Stimulated activated CD8-positive, alpha-beta memory T cell treated with anti-CD3 and anti-CD28 coated beads, Interleukin-4, amount 100 ng/mL, for 1 hour (primary cell): ENCODE data around the gene CCDC150.
"Not testable (repeated sequence)": the region's sequence is repeated elsewhere in the genome, so short reads cannot be mapped to it uniquely, and the experiment has no call there.

Experiments used
- DNase-seq, 2 donors: peaks; one replicate each; pipeline ENCODE4 v3.0.0-alpha.2; 2020; ENCODE audit warnings: low read depth in 2 of 2, low spot score in 1 of 2

The CCDC150 gene

DNA sequence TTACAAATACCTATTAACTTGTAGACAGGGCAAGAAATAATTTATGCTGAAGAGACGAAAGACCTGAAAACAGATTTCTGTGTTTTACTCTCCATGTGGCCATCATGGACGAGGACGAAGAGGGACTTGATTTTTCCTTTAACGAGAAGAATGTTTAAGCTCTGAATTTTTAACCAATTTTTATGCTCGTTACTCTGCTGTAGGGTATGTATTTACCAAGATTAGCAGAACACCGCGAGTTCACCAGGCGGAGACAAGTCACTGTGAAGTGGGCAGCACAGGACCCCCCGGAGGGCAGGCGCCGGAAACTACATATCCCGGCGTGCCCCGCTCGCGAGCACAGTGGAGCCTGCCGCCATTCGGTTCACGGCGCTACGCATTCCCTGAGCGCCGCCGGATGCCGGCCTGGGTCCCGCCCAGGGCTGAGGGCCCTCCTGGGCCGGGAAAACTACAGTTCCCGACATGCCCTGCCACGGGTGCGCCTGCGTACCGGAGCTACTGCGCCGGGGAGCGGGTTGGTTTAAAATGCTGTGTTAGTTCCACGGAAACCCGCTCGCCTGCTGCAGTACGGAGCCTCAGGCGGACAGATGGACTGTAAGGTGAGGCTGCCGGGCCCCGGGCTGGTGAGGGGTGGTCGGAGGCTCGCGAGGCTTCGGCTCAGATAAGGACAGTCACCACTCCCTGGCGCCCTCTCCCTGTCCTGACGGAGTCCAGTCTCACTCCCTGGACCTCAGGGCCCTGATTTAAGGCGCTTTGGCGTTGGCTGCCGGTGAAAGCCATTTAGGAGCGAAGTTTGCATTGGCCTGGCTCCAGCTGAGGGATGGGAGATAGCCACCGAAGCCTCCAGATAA lies at the start of gene CCDC150:
Gene CCDC150, plus strand, starts transcription at position 536 of the 851 bp plus-strand sequence. Its CDS starts 52 bp downstream, at position 588.
- peak; percentile 74 to 88 for DNase-seq

DNA sequence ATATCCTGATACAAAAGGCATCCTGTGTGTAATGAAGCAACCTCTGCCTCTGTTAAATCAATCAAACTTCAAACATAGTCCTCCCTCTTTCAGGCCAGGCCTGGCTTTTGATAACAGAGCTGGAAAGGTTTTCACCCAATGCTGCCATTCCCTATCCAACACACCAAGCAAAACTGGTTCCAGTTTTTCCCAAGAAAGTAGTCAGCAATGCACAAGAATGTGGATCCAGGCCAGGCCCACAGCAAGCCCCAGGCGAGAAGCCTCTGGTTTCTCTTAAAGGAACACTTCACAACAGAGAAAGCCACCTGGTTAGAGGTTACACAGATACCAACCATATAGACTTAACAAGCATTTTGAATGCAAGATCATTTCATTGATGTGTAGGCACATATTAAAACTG lies 49.2 kb upstream of the CCDC150 start:
- DNase-seq, result no peak

DNA sequence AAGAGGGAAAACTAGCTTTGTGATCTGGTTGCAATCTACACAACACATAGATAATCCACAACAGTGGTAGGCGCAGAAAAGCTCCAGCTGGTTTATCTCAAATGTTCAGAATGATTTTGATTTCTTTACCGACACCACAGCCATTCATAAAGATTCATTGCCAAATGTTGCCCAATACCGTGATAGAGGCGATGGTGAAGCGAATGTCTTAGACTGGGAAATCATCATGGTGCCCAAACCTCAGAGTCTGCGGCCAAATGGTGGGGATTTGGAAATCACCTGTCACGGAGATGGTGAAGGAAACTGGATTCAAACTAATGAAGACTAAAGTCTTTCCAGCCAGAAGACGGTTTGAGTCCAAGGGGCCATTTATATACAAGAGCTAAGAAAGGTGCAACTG lies 48.5 kb upstream of the CCDC150 start:
- DNase-seq, result no peak

DNA sequence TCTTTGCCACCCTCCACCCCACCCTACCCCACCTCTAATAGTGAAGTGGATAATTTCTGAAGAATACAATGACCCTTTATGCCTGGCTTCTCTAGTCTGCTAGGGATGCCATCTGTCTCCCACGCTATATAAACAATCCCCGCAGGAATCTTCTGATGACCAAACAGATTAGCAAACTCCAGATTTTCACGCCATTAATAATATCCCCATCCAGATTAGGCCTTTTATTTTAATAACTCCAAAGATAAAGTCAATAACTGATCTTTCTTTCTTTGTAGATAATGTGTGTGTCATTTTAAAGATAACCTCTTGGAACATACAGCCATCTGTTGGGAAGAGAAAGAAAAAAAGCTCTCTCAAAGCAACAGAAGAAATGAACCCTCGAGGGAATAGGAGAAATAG lies 47.9 kb upstream of the CCDC150 start:
- DNase-seq, result no peak

DNA sequence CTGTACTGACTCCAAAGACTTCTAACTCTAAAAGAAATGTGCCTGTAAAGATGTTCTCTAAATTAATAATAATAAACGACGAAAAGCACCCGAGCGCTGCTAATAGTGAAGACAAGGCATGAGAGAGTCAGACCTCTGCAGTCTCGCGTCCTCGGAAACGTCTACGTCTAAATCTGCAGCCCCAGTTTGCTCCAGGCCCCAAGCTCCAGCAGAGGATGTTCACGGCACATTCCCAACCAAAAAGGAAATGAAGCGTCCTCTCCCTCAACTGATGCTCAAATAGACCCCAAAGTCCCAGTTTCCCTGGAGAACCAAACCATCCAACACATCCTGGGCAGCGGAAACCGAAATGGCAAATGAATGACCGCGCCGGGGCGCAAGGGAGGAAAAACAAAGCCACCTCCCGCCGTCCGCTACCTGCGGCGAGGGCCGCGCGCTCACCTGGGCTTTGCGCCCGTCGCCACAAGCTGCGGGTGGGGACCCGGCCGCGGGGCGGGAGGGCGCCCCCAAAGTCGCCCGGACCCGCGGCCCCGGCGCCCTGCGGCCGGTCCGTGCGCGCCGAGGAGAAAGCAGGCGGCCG lies 47.1 kb upstream of the CCDC150 start:
- DNase-seq, result no peak

DNA sequence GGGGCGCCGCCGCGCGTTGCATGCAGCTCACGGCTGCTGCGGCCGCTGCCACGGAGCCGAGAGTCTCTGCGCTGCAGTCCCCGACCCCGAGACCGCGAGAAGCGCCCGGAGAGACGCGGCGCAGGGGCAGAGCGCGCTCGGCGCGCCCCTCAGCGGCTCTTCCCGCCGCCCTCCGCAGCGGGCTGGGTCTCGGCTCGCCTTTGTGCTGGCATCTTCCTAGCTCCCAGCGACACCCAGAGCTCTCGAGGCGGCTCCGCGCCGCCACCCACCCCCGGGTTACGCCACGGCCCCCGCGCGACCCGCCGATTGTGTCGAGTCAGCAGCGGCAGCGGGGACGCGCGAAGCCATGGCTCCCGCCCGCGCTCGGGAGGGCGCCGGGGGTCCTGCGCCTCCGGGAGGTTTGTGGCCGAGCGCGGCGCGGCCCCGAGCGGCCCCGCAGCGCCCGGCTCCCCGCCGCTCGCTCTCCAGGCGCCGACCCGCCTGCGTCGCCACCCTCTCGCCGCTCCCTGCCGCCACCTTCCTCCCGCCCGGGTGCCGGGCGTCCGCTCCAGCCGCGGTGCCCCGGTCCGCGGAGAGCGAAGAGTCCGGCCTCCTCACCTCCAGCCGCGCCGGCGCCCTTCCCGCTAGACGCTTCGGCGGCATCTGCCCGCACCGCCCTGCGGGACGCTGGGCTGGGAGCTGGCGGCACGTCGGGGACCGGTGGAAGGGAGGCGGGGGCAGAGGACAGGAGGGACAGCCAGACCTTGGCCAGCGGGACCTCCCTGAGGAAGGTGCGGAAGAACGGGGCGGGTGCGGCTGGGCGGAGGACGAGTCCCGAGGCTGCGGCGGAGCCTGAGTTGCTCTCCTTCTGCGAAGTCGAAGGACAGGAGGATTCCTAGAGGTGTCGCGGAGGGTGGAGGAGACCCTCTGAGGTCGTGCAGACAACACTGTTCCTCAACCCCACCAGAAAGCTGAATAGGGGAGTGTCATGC lies 46.3 kb upstream of the CCDC150 start, which contains the start of gene HECW2:
Gene HECW2, minus strand, starts transcription at position 644 of the 971 bp plus-strand sequence.
- no peak for DNase-seq

DNA sequence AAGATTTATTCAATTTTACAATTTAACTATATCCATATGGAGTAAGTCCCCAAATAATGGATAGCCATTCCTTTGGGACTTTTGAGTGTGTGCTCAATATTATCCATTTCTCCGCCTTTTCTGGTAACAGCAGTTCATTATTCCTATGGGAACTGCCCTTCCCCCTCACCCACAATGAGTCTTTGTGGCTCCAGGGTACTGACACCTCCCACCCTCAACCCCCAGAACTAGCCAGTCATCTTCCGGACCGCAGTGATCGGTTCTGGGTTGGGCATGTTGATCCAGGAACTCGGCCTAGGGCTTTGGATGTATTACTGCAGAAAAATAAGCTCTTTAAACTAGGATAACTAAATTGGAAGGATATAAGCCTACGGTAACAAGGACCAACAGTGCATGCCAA lies 45.4 kb upstream of the CCDC150 start:
- no peak for DNase-seq

DNA sequence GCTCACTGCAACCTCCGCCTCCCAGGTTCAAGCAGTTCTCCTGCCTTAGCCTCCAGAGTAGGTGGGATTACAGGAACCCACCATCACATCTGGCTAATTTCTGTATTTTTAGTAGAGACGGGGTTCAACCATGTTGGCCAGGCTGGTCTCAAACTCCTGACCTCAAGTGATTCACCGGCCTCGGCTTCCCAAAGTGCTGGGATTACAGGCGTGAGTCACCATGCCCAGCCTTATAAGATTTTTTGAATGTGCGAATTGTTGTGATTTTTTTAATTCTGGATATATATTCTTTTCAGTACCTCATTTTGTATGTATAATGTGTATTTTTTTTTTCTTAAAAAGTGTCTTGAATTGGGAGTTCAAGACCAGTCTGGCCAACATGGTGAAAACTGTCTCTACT lies 42.0 kb upstream of the CCDC150 start:
- no peak for DNase-seq

DNA sequence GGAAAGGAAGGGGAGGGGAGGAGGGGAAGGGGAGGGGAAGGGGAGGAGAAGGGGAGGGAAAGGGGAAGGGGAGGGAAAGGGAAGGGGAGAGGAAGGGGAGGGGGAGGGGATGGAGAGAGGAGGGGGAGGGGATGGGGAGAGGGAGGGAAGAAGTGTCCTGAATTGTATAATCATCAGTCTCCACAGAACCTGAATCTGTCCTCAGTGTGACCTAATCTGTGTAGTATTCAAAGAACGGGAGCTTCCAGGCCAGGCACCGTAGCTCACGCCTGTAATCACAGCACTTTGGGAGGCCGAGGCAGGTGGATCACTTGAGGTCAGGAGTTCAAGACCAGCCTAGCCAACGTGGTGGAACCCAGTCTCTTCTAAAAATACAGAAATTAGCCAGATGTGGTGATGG lies 41.1 kb upstream of the CCDC150 start:
- no peak for DNase-seq

DNA sequence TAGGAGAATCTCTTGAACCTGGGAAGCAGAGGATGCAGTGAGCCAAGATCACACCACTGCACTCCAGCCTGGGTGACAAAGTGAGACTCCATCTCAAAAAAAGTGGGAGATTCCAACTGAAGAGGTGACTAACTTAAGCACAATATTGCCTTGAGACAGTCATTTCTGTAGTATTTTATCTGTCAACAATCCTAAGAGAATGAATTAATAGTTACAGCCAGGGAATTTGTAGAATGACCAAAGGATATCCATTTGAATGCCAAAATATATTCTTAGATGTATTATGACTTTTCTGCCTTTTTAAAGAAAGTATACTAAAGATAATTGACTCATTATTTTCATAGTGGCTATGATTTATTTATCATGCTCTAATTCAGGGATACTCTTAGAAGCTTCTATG lies 40.7 kb upstream of the CCDC150 start:
- no peak for DNase-seq

DNA sequence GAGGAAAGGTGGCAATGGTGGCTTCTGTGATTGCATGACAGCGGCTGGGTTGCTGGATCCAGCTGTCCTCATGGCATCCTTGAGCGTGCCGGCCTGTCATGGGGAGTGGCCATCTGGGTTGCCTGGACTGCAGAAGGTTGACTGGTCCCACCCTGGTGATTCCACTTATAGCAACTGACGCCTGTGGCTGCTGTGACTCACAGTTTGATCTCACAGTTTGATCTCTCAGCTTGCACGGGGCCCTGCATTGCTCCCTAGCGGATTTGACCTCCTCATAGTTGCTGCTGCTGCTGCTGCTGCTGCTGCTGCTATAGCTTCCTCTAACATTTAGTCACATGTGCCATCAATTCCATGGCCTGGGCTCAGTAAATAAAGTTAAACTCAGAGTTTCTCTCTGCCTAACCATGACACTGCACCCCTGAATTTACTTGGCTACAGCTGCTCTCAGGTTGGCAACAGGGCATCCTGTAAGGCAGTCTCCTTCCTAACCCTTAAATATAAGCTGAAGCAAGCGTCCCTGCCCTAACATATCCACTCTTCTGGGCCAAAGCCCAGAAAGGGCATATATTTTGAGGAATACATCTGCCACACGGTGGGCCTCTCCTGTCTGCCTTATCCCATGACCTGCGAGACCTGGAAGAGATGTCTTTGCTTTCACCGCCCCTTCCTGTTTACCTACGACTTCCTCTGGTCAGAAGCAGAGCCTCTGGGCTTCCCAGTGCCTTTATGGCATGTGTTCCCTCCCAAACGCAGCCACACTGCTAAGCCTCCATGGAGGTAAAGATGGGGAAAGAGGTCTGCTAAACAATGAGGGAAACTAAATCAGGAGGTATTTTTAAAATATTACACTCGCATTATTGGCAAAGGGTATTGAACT lies 37.8 kb upstream of the CCDC150 start:
- DNase-seq, result no peak

DNA sequence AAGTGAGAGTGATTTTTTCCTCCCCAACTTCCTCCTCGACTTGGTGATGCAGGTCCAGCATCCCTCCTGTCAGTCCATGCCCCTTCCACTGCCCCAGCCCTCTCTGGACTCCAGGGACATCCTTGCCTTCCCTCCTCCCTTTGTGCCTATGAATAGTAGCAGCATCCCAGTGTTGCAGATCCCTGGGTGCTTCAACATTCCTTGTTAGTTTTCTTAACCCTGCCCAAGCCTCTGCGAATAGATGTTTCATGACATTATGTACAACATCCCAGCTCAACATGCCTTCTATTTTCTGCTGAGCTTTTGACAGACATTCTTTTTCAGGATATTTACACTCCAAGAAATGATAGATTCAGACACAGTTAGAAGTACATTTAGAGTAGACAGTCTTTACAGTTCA lies 35.3 kb upstream of the CCDC150 start:
- no peak for DNase-seq

DNA sequence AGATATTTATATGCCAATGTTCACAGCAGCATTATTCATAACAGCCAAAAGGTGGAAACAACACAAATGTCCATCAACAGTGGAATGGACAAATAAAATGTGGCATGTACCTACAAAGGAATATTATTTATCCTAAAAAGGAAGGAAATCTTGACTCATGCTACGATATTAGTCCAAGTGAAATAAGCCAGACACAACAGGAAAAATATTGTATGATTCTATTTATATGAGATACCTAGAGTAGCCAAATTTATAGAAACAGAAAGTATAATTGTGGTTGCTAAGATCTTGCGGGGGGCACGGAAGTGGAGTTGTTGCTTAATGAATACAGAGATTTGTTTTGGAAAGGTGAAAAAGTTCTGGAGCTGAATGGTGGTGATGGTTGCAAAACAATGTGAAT lies 33.0 kb upstream of the CCDC150 start:
- no peak for DNase-seq

DNA sequence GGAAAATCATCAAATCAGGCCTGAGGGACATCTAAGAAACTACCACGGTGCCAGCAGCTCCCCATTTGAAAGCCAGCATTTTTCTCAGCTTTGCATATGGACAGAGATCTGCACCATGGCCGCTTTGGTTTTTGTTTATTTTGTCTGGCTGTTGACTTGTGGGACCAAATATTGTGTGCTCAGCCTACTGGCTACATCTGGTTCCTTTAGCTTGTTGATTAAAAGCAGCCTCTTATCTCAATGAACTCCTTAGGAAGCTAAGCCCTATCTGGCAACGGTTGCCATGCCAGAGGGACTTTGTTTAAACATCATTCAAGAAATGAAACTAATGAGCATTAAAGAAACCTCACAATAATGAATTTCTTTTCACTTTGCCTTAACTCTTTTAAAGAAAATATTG lies 32.4 kb upstream of the CCDC150 start:
- no peak for DNase-seq

DNA sequence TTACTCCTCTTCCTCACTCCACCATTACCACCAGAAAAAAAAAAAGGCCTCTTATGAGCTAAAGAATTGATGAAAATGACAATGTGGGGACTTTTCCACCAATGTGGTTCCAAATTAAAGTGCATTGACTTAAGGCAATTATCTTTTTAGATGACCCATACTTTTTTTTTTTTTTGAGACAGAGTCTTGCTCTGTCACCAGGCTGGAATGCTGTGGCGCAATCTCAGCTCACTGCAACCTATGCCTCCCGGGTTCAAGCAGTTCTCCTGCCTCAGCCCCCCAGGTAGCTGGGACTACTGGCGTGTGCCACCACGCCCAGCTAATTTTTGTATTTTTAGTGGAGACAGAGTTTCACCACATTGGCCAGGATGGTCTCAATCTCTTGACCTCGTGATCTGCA lies 31.6 kb upstream of the CCDC150 start:
- not testable (repeated sequence) for DNase-seq

DNA sequence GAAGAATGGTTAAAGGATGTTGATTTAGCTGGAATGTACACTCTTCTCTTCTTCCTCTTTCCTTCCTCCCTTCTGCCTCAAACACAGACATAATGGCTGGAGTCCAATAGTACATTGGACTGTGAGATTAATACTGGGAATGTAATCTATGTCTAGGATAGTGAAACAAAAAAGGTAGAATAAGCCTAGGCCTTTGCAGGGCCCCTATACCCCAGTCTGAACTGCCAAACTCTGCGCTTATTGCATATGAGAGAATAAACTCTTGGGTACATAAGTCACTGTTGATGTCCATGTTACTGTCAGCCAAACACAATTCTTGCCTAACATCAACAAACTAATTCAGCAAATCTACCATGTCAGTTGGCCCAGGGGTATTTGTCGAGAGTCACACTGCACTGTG lies 29.7 kb upstream of the CCDC150 start:
- no peak for DNase-seq

DNA sequence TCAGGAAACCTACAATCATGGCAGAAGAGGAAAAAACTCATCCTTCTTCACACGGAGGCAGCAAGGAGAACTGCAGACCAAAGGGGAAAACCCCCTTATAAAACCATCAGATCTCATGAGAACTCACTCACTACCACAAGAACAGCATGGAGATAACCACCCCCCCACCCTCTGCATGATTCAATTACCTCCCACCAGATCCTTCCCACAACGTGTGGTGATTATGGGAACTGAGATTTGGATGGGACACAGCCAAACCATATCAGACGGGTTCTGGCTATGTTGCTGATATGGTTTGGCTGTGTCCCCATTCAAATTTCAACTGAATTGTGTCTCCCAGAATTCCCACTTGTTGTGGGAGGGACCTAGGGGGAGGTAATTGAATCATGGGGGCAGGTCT lies 28.7 kb upstream of the CCDC150 start:
- DNase-seq, result no peak

DNA sequence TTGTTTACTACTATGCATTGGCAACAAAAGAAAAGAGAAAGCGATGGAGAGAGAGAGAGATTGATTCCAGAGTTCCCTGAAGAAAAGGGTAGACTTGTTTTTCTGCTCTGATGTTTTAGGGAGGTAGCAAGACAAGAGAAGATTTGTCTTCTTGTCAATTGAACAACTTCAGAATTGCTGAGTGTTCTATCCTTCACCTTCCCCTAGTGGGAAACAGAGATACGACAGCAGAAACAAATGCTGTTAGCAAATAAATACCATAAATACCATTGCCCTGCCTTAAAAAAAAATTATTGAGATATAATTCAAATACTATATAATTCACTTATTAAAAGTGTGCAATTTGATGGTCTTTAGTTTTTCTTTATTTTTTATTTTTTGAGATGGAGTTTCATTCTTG lies 26.2 kb upstream of the CCDC150 start:
- DNase-seq, result no peak

DNA sequence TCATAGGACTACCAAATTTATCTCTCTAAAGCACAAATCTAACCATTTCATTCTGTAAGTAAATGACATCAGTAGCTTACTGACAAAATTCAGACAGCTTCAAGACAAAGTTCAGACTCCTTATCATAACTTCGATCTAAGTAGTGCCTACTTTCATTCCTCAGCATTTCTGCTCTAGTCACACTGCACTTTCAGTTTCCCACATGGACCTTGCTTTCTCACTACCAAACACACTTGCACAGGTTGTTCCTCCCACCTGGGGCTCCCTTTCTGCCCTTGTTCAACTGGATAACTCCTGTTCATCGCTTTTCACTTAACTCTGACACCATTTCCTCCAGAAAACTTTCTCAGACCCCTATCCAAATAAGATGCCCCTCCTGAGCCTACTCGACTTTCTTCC lies 22.1 kb upstream of the CCDC150 start:
- no peak for DNase-seq

DNA sequence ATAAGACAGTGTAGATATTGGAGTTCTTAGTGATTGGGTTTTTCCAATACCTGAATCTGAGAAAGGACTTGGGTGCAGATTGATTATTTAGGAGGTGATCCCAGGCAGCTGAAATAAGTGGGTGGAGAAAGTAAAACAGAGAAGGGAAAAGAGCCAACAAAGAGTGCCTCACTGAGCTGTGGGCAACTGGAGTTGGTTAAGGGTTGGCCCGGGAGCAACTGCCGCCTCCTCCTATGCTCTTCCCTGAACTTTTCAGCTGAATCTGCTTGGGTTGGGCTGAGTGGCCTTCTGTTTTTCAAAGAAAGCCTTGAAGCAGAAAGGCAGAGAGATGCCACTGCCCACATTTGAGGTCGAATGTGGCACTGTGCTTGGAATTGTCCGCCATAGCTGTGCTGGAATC lies 20.9 kb upstream of the CCDC150 start:
- no peak for DNase-seq

DNA sequence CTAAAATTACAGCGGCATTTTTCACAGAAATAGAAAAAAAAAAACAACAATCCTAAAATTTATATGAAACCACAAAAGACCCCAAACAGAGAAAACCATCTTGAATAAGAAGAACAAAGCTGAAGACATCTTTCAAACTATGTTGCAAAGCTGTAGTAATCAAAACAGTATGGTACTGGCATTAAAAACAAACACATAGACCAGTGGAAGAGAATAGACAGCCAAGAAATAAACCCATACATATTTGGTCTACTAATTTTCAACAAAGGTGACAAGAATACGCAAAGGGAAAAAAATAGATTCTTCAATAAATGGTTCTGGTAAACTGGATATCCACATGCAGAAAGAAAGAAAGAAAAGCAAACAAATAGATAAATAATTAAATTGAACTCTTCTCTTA lies 9.0 kb upstream of the CCDC150 start:
- DNase-seq, result no peak
